ENCODE data around the gene ABLIM1. TPM values are rescaled to one million over a fixed set of nuclear protein-coding genes. Genes with fewer than 3 reads are reported as not detected.
A peak's percentile ranks its signal among the peaks of the same experiment; 100 is the strongest.

ABLIM1 gene
- total and polyA plus RNA-seq, 2 of the 13 experiments (the other 11 are each of a cell fraction or from before 2014, with no cell fraction given), result 59.4 to 92.7 TPM

DNA sequence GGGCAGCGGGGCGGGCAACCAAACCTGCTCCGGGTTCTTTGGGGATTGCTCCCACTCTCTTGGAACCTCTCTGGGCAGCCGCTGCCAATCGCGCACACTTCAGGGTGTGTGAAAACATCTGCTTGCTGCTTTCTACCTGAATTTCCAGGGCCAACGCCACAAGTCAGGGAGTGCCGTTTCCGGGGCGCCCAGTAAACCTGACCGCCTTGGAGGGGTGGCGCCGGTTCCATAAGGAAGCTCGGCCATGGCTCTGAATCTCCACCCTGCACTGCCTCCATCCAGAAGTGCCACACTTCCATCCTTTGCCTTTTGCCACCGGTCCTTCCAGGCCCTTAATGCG, 253.1 kb downstream of the ABLIM1 start:
- Histone ChIP-seq H3K4me2 (ENCODE audit: low read depth, low read length) (peak overlapping the region; percentile 39; the same call in 1 of the 2 replicates), H3K4me1 (ENCODE audit: insufficient read depth, low read length) (no peaks in the 10 kb centered on the region), H3K36me3 (replicated peaks in 1 of 2; ENCODE audit: control insufficient read depth in 1 of 2, insufficient read depth in 2 of 2, low read length in 2 of 2) (no peaks in the 10 kb centered on the region), H3K9ac (ENCODE audit: insufficient read depth, low read depth, low read length) (no peak overlapping the region), H3K27ac (ENCODE audit: extremely low read length, insufficient read depth, low read length) (no peak overlapping the region), H3K4me3 (replicated peaks in 1 of 3; ENCODE audit: insufficient read depth in 1 of 3, low read depth in 2 of 3, low read length in 3 of 3) (no peak overlapping the region), H4K20me1 (ENCODE audit: insufficient read depth, low read length) (no peaks in the 10 kb centered on the region), H3K27me3 (ENCODE audit: control insufficient read depth in 1 of 2, insufficient read depth in 2 of 2, low read length in 2 of 2) (peaks cover 18 to 66% of the 10 kb centered on the region in 2 experiments), H2AFZ (ENCODE audit: low read length) (no peak overlapping the region), H3K79me2 (ENCODE audit: insufficient read depth, low read length) (no peaks in the 10 kb centered on the region), H3K9me3 (ENCODE audit: low read length) (no peaks in the 10 kb centered on the region)
- ATAC-seq (no peak; the same call in 2 of the 3 replicates), DNase-seq (ENCODE audit: low spot score) (no peak), FAIRE-seq (no peak)
- in situ Hi-C loops (cut with HindIII; ENCODE audit: extremely low pct_ligation_motif_present, low pct_unique_long_range_greater_than_20kb) (no loop called here), intact Hi-C loops (cut with micrococcal nuclease; ENCODE audit: unreplicated experiment) (no loop called here)
- no peak for TF ChIP-seq TSC22D2 (CRISPR knock-in tag; IDR thresholded peaks at IDR 0.05; ENCODE audit: borderline replicate concordance)
- no peak for TF ChIP-seq ZKSCAN1 (IDR thresholded peaks at IDR 0.05; ENCODE audit: low read length)
- TF ChIP-seq NFATC3 (CRISPR knock-in tag; IDR thresholded peaks at IDR 0.05), result no peak
- no peak for TF ChIP-seq XBP1 (CRISPR knock-in tag; IDR thresholded peaks at IDR 0.05)
- TF ChIP-seq, protein P1, sequence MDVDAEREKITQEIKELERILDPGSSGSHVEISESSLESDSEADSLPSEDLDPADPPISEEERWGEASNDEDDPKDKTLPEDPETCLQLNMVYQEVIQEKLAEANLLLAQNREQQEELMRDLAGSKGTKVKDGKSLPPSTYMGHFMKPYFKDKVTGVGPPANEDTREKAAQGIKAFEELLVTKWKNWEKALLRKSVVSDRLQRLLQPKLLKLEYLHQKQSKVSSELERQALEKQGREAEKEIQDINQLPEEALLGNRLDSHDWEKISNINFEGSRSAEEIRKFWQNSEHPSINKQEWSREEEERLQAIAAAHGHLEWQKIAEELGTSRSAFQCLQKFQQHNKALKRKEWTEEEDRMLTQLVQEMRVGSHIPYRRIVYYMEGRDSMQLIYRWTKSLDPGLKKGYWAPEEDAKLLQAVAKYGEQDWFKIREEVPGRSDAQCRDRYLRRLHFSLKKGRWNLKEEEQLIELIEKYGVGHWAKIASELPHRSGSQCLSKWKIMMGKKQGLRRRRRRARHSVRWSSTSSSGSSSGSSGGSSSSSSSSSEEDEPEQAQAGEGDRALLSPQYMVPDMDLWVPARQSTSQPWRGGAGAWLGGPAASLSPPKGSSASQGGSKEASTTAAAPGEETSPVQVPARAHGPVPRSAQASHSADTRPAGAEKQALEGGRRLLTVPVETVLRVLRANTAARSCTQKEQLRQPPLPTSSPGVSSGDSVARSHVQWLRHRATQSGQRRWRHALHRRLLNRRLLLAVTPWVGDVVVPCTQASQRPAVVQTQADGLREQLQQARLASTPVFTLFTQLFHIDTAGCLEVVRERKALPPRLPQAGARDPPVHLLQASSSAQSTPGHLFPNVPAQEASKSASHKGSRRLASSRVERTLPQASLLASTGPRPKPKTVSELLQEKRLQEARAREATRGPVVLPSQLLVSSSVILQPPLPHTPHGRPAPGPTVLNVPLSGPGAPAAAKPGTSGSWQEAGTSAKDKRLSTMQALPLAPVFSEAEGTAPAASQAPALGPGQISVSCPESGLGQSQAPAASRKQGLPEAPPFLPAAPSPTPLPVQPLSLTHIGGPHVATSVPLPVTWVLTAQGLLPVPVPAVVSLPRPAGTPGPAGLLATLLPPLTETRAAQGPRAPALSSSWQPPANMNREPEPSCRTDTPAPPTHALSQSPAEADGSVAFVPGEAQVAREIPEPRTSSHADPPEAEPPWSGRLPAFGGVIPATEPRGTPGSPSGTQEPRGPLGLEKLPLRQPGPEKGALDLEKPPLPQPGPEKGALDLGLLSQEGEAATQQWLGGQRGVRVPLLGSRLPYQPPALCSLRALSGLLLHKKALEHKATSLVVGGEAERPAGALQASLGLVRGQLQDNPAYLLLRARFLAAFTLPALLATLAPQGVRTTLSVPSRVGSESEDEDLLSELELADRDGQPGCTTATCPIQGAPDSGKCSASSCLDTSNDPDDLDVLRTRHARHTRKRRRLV (CRISPR knock-in tag; IDR thresholded peaks at IDR 0.05), result no peak
- TF ChIP-seq, protein P2, sequence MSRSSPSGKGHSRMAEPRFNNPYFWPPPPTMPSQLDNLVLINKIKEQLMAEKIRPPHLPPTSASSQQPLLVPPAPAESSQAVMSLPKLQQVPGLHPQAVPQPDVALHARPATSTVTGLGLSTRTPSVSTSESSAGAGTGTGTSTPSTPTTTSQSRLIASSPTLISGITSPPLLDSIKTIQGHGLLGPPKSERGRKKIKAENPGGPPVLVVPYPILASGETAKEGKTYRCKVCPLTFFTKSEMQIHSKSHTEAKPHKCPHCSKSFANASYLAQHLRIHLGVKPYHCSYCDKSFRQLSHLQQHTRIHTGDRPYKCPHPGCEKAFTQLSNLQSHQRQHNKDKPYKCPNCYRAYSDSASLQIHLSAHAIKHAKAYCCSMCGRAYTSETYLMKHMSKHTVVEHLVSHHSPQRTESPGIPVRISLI (CRISPR knock-in tag; IDR thresholded peaks at IDR 0.05; ENCODE audit: borderline replicate concordance), result no peak
- WGBS (ENCODE audit: low lambda C conversion rate), result 39% methylated on average over 6 of the region's 16 CpGs
- ChIA-PET POLR2A (no interaction called here), CTCF (ENCODE audit: low intra/inter-chr PET ratio, low total read pairs) (no interaction called here)
- BruUV-seq (replicated peaks), result no TSS peak

All from HepG2 (cell line).